NB4 (cell line): ENCODE results near the gene CHD6.

Experiments used
- CTCF ChIP-seq: IDR thresholded peaks from one replicate; pipeline ENCODE4 v1.5.1; 2012; ENCODE audit warnings: low read depth, low read length
- POLR2A ChIP-seq: IDR thresholded peaks from 2 replicates; pipeline ENCODE4 v1.6.1; 2011; ENCODE audit warnings: mild to moderate bottlenecking; ENCODE audit not compliant: insufficient read length; ENCODE audit errors: extremely low read depth

- TF ChIP-seq POLR2A: no peak
- TF ChIP-seq CTCF: no peak
Observed at GRCh38 chr20:41432746-41433145, 185.4 kb downstream of the CHD6 start.
